Epithelial cell of esophagus (primary cell): ENCODE data around the gene TLR6.
"Not testable (repeated sequence)": the region's sequence is repeated elsewhere in the genome, so short reads cannot be mapped to it uniquely, and the experiment has no call there.

Experiments
- DNase-seq: peaks from one replicate; pipeline ENCODE4 v3.0.0; 2010; ENCODE audit warnings: low read depth
- H3K4me3 ChIP-seq: 2 replicates; pipeline ENCODE4 v1.5.1; 2011; ENCODE audit warnings: mild to moderate bottlenecking, low read length, control low read depth
- TF ChIP-seq, protein P1 (sequence below): IDR thresholded peaks from 2 replicates; pipeline ENCODE4 v1.5.1; 2011; ENCODE audit warnings: low read depth, mild to moderate bottlenecking, low read length, control low read depth, inconsistent platforms; ENCODE audit not compliant: insufficient read depth; ENCODE audit errors: missing control alignments

The TLR6 gene

DNA sequence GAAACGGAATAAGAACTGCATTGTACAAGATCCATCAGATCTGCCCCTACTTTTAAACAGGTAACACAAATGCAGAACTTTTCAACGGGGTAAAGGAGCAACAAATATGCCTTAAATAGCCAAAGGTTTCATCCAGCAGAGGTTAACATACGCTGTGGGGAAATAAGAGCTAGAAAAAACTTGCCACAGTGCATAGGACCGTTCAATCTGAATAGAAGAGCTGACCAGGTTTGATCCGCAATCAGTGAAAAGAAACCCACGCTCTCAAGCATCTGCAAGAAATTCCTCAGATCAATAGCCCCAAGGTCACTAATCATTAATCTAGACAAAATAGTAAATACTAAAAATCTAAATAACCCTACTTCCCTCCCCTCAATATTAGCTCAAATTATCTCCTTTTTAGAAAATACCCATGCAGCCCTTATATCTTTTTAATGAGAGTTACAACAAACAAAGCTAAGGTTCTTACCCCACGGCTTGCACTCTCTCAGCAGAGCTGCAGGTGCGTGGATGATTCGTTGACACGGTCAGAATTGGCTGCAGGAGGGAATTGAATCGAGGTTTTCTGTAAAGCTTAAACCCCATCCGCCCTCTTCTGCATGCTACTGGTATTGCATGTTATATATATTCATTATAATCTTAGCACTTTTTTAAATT, 74.0 kb downstream of the TLR6 start, which contains the start of gene TLR10:
TLR10 (minus strand) TSS at position 539 of the 657 bp plus-strand sequence. CDS start 7,400 bp downstream, outside the sequence.
- TF ChIP-seq, protein P1, sequence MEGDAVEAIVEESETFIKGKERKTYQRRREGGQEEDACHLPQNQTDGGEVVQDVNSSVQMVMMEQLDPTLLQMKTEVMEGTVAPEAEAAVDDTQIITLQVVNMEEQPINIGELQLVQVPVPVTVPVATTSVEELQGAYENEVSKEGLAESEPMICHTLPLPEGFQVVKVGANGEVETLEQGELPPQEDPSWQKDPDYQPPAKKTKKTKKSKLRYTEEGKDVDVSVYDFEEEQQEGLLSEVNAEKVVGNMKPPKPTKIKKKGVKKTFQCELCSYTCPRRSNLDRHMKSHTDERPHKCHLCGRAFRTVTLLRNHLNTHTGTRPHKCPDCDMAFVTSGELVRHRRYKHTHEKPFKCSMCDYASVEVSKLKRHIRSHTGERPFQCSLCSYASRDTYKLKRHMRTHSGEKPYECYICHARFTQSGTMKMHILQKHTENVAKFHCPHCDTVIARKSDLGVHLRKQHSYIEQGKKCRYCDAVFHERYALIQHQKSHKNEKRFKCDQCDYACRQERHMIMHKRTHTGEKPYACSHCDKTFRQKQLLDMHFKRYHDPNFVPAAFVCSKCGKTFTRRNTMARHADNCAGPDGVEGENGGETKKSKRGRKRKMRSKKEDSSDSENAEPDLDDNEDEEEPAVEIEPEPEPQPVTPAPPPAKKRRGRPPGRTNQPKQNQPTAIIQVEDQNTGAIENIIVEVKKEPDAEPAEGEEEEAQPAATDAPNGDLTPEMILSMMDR: peak; percentile 69
- H3K4me3 ChIP-seq: no peak within 1 kb of the TSS
- DNase-seq: peak; percentile 67

DNA sequence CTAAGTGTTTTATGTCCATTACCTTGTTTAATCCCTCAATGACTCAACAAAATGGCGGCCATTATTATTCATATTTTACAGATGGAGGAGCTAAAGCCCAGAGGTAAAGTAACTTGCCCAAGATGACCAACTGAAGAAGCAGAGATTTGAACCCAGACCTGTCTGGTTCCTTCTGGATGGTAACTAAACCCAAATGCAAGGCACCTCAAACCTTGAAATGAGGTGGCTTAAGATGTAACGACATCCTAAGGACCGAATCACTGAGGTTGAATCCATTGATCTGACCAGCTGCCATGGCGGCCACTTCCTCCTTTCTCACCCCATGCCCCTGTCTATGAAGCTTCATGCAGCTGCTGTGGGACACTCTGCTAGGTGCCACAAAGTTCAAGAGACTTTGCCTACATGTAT, 74.8 kb downstream of the TLR6 start:
- TF ChIP-seq, protein P1: no peak
- H3K4me3 ChIP-seq: no peak overlapping the region
- DNase-seq: no peak

DNA sequence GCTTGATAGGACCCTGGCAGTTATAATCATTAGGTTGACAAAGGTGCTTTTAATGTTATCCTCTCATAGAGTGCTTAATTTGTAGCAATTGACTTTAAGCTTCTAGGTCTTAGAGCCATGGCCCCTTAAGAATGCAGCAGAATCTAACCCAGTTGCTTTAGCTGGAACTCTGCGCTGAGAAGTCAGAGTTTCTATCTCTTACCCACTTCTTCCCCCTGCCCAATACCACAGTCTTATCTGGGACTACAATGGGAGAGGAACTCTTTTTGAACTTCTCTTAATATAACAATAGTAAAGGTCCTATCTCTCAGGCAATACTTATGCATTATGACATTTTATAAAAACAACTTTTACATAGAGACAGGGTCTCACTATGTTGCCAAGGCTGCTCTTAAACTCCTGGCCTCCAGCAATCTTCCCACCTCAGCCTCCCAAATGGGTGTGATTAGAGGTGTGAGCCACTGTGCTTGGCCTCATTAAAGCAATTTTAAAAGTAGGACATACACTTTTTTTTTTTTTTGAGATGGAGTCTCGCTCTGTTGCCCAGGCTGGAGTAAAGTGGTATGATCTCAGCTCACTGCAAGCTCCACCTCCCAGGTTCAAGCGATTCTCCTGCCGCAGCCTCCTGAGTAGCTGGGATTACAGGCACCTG, 75.7 kb downstream of the TLR6 start:
- no peak overlapping the region for H3K4me3 ChIP-seq
- TF ChIP-seq, protein P1: no peak

DNA sequence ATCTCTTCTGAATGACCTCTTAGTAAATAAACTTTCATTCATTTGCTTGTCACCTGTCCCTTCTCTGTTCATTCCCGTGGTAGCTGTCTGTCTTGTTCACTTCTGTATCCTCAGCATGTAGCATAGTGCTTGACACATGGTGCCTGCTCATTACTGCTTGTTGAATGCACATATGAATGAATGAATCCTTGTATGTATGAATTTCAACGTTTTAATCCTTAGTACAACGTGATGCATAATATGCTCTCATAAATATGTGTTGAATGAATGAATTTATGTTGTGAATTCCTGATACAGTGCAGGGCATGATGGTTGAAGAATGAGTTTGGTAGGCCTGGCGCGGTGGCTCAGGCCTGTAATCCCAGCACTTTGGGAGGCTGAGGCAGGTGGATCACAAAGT, 76.8 kb downstream of the TLR6 start:
- no peak for DNase-seq
- no peak overlapping the region for H3K4me3 ChIP-seq
- TF ChIP-seq, protein P1: no peak

More for the DNA sequence above, 75.7 kb downstream of the TLR6 start:
- DNase-seq: no peak

DNA sequence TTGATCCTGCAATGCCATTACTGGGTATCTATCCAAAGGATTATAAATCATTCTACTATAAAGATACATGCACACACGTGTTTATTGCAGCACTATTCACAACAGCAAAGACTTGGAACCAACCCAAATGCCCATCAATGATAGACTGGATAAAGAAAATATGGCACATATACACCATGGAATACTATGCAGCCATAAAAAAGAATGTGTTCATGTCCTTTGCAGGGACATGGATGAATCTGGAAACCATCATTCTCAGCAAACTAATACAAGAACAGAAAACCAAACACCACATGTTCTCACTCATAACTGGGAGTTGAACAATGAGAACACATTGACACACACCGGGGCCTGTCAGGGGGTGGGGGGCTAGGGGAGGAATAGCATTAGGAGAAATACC, 78.7 kb downstream of the TLR6 start:
- not testable (repeated sequence) for H3K4me3 ChIP-seq, DNase-seq

DNA sequence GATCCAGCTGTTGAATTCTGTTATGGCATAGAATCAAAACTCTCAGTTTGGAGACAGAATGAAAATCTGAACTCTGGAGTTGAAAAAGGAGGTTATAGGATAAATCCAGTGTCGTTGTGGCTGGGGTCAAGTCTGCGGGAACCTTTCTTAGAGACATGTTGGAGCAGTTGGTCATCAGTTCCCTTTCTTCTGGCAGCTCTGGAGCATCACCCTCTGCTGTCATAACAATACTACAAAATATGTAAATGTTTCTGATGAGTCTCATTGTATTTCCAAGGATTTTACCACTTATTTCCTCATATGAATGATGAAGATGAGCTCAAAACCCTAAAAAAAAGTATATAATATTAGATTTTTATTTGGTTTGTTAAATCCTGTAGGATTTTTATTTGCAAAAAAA, 81.3 kb downstream of the TLR6 start:
- H3K4me3 ChIP-seq: no peak overlapping the region
- TF ChIP-seq, protein P1: no peak
- DNase-seq: no peak

DNA sequence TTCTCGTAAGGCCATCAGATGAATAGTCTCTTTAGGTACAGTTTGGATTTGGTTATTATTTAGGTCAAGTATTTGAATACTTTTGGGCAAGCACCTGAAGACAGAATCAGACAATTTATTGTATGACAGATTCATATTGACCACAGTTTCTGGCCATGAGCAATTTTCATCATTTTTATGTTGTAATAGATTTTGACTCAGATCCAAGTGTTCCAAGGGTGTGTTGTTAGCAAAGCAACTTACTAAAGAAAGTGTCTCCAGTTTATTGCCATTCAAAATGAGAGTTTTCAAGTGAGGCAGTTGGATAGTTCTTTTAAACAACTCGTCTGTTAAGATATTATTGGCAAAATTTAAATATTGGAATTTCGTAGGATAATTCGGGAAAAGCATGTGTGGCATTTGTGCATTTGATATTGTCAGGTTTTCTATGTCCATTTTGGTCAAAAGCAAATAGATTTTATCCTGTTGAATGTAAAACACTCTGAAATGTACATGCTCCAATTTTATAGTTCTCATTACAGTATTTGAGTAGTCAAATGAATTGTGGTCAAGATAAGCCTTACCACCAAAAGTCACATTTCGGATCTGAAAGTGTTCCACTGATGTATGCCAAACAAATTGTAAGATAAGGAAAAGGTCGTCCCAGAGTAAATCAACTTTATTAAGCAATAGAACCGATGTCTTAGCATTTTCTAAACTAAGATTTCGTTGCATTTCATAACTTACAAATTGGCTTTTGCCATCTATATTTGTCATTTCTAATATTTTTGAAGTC, 82.2 kb downstream of the TLR6 start:
- TF ChIP-seq, protein P1: no peak
- DNase-seq: peak; percentile 72

More for the DNA sequence above, 82.2 kb downstream of the TLR6 start:
- no peak overlapping the region for H3K4me3 ChIP-seq
